ENCODE measurements around the gene GRB7. TPM values are rescaled to one million over a fixed set of nuclear protein-coding genes. Genes with fewer than 3 reads are reported as not detected.

Gene GRB7
- total and polyA plus RNA-seq, 10 of the 15 experiments (the other 5 are each of a cell fraction or from before 2014, with no cell fraction given): 0.05 to 0.34 (median 0.19) TPM; not detected in 4

- Histone ChIP-seq H3K27ac (ENCODE audit: control insufficient read depth, insufficient read depth) (no peak overlapping the region), H3K9me3 (replicated peaks; ENCODE audit: control insufficient read depth, insufficient read depth, low read length) (no peaks in the 10 kb centered on the region), H3K79me2 (ENCODE audit: control insufficient read depth, insufficient read depth, low read length) (no peaks in the 10 kb centered on the region), H3K4me3 (no peak overlapping the region), H3K4me1 (ENCODE audit: control insufficient read depth, insufficient read depth, low read length) (peaks cover 3% of the 10 kb centered on the region; the same call in 1 of the 2 replicates), H4K20me1 (ENCODE audit: control insufficient read depth, insufficient read depth) (no peaks in the 10 kb centered on the region), H2AFZ (ENCODE audit: control insufficient read depth, low read depth, low read length) (no peak overlapping the region), H3K27me3 (replicated peaks in 1 of 2; ENCODE audit: control insufficient read depth in 2 of 2, insufficient read depth in 2 of 2, low read length in 1 of 2) (no peaks in the 10 kb centered on the region; a peak in 2 of 4 replicates), H3K36me3 (ENCODE audit: control insufficient read depth in 2 of 2, insufficient read depth in 2 of 2, low read length in 1 of 2) (no peaks in the 10 kb centered on the region), H3K9ac (ENCODE audit: control insufficient read depth, insufficient read depth, low read length) (no peak overlapping the region), H3K4me2 (ENCODE audit: control insufficient read depth, insufficient read depth) (no peak overlapping the region)
- ChIA-PET RAD21 (ENCODE audit: unreplicated experiment) (no interaction called here), SMC1A (ENCODE audit: uncharacterized antibody, unreplicated experiment) (interaction anchor here (0.6 to 1.6 kb wide), 2 partner anchors 13 to 49 kb away, joined by 3 to 4 read pairs; no protein-coding TSS in a partner anchor), POLR2A (interaction anchor here (0.6 to 0.7 kb wide), 2 partner anchors 231 to 234 kb away, joined by 3 read pairs; no protein-coding TSS in a partner anchor), CTCF (interaction anchor here (0.6 to 1.4 kb wide), 5 partner anchors 9 to 565 kb away, joined by 3 to 4 read pairs (median 3); no protein-coding TSS in a partner anchor)
- WGBS (ENCODE audit: insufficient coverage, insufficient replicate concordance, low lambda C conversion rate, missing lambda C conversion rate): 60% methylated on average over 16 of the region's 16 CpGs
- TF ChIP-seq RELB (IDR thresholded peaks at IDR 0.05; ENCODE audit: low read depth) (no peak), CEBPZ (IDR thresholded peaks at IDR 0.05; ENCODE audit: low read depth, low read length) (no peak), SREBF1 (IDR thresholded peaks at IDR 0.05; ENCODE audit: low read length) (no peak), CREB1 (IDR thresholded peaks at IDR 0.05; ENCODE audit: low read depth) (no peak), MYB (IDR thresholded peaks at IDR 0.05; ENCODE audit: borderline replicate concordance, low read depth, low read length) (no peak)
- no peak for DNase-seq (ENCODE audit: low read depth, low spot score)
- FAIRE-seq: no peak
- no peak for ATAC-seq
- in situ Hi-C loops (cut with MboI) (no loop called here), intact Hi-C loops (cut with micrococcal nuclease; ENCODE audit: unreplicated experiment) (no loop called here)
- no TSS peak for BruUV-seq (replicated peaks)
Observed at GRCh38 chr17:39744075-39744835, 6.5 kb downstream of the GRB7 start.
